ENCODE results near the gene RAD51B.
A peak's percentile ranks its signal among the peaks of the same experiment; 100 is the strongest.

The RAD51B gene

GRCh38 chr14:68274725-68275124, 455.1 kb downstream of the RAD51B start:
- no peak for TF ChIP-seq CTCF (IDR thresholded peaks at IDR 0.05; ENCODE audit: borderline replicate concordance, insufficient read depth, low read depth, low read length)
- H3K4me3 ChIP-seq (ENCODE audit: low read depth, low read length): no peak overlapping the region

- no peak for TF ChIP-seq CTCF (IDR thresholded peaks at IDR 0.05; ENCODE audit: borderline replicate concordance, insufficient read depth, low read depth, low read length)
- peak overlapping the region; percentile 23 for H3K4me3 ChIP-seq (ENCODE audit: low read depth, low read length)
Observed at GRCh38 chr14:68278576-68279436, 459.2 kb downstream of the RAD51B start.

DNA sequence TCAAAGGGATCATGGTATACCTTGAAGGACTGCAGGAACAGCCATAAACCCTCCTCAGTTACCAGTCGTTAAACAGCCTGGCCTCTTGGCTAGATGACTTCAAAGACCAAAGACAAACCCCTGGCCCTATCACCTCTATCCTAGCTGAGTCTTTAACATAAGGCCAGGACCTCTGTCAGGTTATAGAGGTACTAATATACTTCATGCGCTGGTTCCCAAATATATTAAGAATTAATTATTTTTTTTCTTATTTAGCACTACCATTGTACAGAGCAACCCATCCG, 459.8 kb downstream of the RAD51B start:
- TF ChIP-seq CTCF (IDR thresholded peaks at IDR 0.05; ENCODE audit: borderline replicate concordance, insufficient read depth, low read depth, low read length): no peak

DNA sequence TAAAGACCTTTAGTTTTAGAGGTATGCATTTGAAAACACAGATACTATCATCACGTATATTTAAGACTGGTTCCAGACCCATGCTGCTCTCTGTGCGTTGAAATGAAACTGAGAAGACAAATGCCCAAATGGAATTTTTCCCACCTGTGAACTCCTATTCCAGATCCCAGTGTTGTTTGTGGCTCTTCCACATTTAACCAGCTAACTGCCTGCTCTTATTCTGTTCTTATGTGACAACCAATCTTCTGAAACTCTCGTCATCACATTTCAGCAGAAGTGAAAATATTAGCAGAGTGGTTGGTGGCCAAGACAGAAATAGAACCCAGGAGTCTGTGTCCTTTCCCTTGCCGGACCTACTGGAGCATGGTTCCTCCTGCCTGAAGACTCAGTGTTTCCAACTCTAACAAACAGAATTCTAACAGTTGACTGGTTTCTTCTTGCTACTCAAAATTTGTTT, 460.2 kb downstream of the RAD51B start:
- peak overlapping the region; percentile 22 for H3K4me3 ChIP-seq (ENCODE audit: low read depth, low read length)

More for the DNA sequence above, 459.8 kb downstream of the RAD51B start:
- peak overlapping the region; percentile 23 for H3K4me3 ChIP-seq (ENCODE audit: low read depth, low read length)

GRCh38 chr14:68281497-68281896, 461.9 kb downstream of the RAD51B start:
- H3K4me3 ChIP-seq (ENCODE audit: low read depth, low read length): no peak overlapping the region
- no peak for TF ChIP-seq CTCF (IDR thresholded peaks at IDR 0.05; ENCODE audit: borderline replicate concordance, insufficient read depth, low read depth, low read length)

More for the DNA sequence above, 460.2 kb downstream of the RAD51B start:
- TF ChIP-seq CTCF (IDR thresholded peaks at IDR 0.05; ENCODE audit: borderline replicate concordance, insufficient read depth, low read depth, low read length): no peak

- no peak overlapping the region for H3K4me3 ChIP-seq (ENCODE audit: low read depth, low read length)
- no peak for TF ChIP-seq CTCF (IDR thresholded peaks at IDR 0.05; ENCODE audit: borderline replicate concordance, insufficient read depth, low read depth, low read length)
Observed at GRCh38 chr14:68282479-68283377, 463.1 kb downstream of the RAD51B start.
